Hepatocyte (in vitro differentiated cells): ENCODE results near the gene HSPH1.

ENCODE experiments used
- EZH2 ChIP-seq: fragments of 200-600 bp; sonication (generic); IDR thresholded peaks from 2 replicates; pipeline ENCODE4 v1.6.1; 2016; ENCODE audit warnings: antibody characterized with exemption, mild to moderate bottlenecking, borderline replicate concordance
- TF ChIP-seq, protein P1 (sequence below): fragments of 200-600 bp; sonication (generic); IDR thresholded peaks from 2 replicates; pipeline ENCODE4 v1.5.1; 2016; ENCODE audit warnings: antibody characterized with exemption, mild to moderate bottlenecking; ENCODE audit not compliant: poor library complexity

- TF ChIP-seq, protein P1, sequence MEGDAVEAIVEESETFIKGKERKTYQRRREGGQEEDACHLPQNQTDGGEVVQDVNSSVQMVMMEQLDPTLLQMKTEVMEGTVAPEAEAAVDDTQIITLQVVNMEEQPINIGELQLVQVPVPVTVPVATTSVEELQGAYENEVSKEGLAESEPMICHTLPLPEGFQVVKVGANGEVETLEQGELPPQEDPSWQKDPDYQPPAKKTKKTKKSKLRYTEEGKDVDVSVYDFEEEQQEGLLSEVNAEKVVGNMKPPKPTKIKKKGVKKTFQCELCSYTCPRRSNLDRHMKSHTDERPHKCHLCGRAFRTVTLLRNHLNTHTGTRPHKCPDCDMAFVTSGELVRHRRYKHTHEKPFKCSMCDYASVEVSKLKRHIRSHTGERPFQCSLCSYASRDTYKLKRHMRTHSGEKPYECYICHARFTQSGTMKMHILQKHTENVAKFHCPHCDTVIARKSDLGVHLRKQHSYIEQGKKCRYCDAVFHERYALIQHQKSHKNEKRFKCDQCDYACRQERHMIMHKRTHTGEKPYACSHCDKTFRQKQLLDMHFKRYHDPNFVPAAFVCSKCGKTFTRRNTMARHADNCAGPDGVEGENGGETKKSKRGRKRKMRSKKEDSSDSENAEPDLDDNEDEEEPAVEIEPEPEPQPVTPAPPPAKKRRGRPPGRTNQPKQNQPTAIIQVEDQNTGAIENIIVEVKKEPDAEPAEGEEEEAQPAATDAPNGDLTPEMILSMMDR = no peak
- TF ChIP-seq EZH2 = no peak
These were observed 6.5 kb upstream of the HSPH1 start for GRCh38 chr13:31168166-31168565.
